HEK293 (cell line): ENCODE measurements around the gene LMAN2L.

Experiments used
- CTCF ChIA-PET: fragments of 350-600 bp; formaldehyde crosslinking; extraction: SDS; loops from one replicate; lab custom pipeline; 2021; ENCODE audit warnings: antibody characterized with exemption; lab: Yijun Ruan, JAX
- POLR2A ChIA-PET: fragments of 300-600 bp; formaldehyde crosslinking; extraction: SDS; loops from one replicate; lab custom pipeline; 2020; ENCODE audit warnings: antibody characterized with exemption, inconsistent platforms; lab: Yijun Ruan, JAX
- H3K27ac ChIP-seq: fragments of 200-500 bp; sonication (Bioruptor generic); 2 replicates; pipeline ENCODE4 v1.5.1; 2014; ENCODE audit warnings: low read depth, low read length, control low read depth, inconsistent platforms; ENCODE audit errors: extremely low read depth
- H3K36me3 ChIP-seq, 2 experiments: fragments of 200-500 bp in 1 of 2; sonication (Bioruptor generic) in 1 of 2; 1 replicate in 1 of 2; 2 replicates in 1 of 2; pipeline ENCODE4 v1.5.1; 2014 to 2017; ENCODE audit warnings: inconsistent platforms in 2 of 2, low read length in 2 of 2; ENCODE audit not compliant: control insufficient read depth in 2 of 2, insufficient read depth in 1 of 2
- H3K4me1 ChIP-seq: fragments of 200-500 bp; sonication (Bioruptor generic); 2 replicates; pipeline ENCODE4 v1.5.1; 2014; ENCODE audit warnings: mild to moderate bottlenecking, low read length, inconsistent platforms; ENCODE audit not compliant: control insufficient read depth, insufficient read depth
- H3K4me3 ChIP-seq: 2 replicates; pipeline ENCODE4 v1.5.1; 2011; ENCODE audit warnings: low read depth, mild to moderate bottlenecking, control low read depth, low read length, moderate library complexity
- H3K9me3 ChIP-seq: fragments of 200-500 bp; sonication (Bioruptor generic); 2 replicates; pipeline ENCODE4 v1.5.1; 2014; ENCODE audit warnings: low read depth, low read length, inconsistent platforms; ENCODE audit not compliant: control insufficient read depth, insufficient read depth
- PRDM10 ChIP-seq: fragments of 450-650 bp; formaldehyde crosslinking; IDR thresholded peaks from 2 replicates; pipeline ENCODE4 v1.5.1; 2016; ENCODE audit warnings: missing biosample characterization, missing genetic modification characterization
- SCRT1 ChIP-seq: fragments of 450-650 bp; formaldehyde crosslinking; IDR thresholded peaks from 2 replicates; pipeline ENCODE4 v1.5.1; 2016; ENCODE audit warnings: missing biosample characterization, missing genetic modification characterization, borderline replicate concordance
- TCF7L2 ChIP-seq: IDR thresholded peaks from 2 replicates; pipeline ENCODE4 v1.6.1; 2011; ENCODE audit warnings: low read depth, mild to moderate bottlenecking, inconsistent platforms, low read length, moderate library complexity, borderline replicate concordance
- YY2 ChIP-seq: fragments of 450-650 bp; formaldehyde crosslinking; IDR thresholded peaks from 2 replicates; pipeline ENCODE4 v1.5.1; 2016; ENCODE audit warnings: missing biosample characterization, missing genetic modification characterization
- ZBTB17 ChIP-seq: fragments of 450-650 bp; formaldehyde crosslinking; IDR thresholded peaks from 2 replicates; pipeline ENCODE4 v1.5.1; 2016; ENCODE audit warnings: missing biosample characterization, missing genetic modification characterization
- ZFP37 ChIP-seq: fragments of 450-650 bp; formaldehyde crosslinking; IDR thresholded peaks from 2 replicates; pipeline ENCODE4 v1.5.1; 2016; ENCODE audit warnings: missing biosample characterization, missing genetic modification characterization
- ZFP69B ChIP-seq: fragments of 450-650 bp; formaldehyde crosslinking; IDR thresholded peaks from 2 replicates; pipeline ENCODE4 v1.5.1; 2016; ENCODE audit warnings: missing biosample characterization, missing genetic modification characterization
- ZNF121 ChIP-seq: fragments of 450-650 bp; formaldehyde crosslinking; IDR thresholded peaks from 2 replicates; pipeline ENCODE4 v1.5.1; 2016; ENCODE audit warnings: missing biosample characterization, missing genetic modification characterization
- ZNF157 ChIP-seq: fragments of 450-650 bp; formaldehyde crosslinking; IDR thresholded peaks from 2 replicates; pipeline ENCODE4 v1.5.1; 2016; ENCODE audit warnings: missing biosample characterization, missing genetic modification characterization
- ZNF19 ChIP-seq: fragments of 450-650 bp; formaldehyde crosslinking; IDR thresholded peaks from 2 replicates; pipeline ENCODE4; 2016; ENCODE audit warnings: missing biosample characterization, missing genetic modification characterization, low read depth
- ZNF221 ChIP-seq: fragments of 450-650 bp; formaldehyde crosslinking; IDR thresholded peaks from 2 replicates; pipeline ENCODE4 v1.5.1; 2017; ENCODE audit warnings: missing biosample characterization, missing genetic modification characterization, borderline replicate concordance
- ZNF23 ChIP-seq: fragments of 450-650 bp; formaldehyde crosslinking; IDR thresholded peaks from 2 replicates; pipeline ENCODE4 v1.5.1; 2016; ENCODE audit warnings: missing biosample characterization, missing genetic modification characterization, borderline replicate concordance
- ZNF350 ChIP-seq: fragments of 450-650 bp; formaldehyde crosslinking; IDR thresholded peaks from 2 replicates; pipeline ENCODE4 v1.5.0; 2017; ENCODE audit warnings: missing biosample characterization, mild to moderate bottlenecking, missing genetic modification characterization
- ZNF366 ChIP-seq: fragments of 450-650 bp; formaldehyde crosslinking; conservative IDR thresholded peaks from 2 replicates; pipeline ENCODE4 v1.5.1; 2016; ENCODE audit warnings: missing biosample characterization, missing genetic modification characterization
- ZNF391 ChIP-seq: fragments of 450-650 bp; formaldehyde crosslinking; IDR thresholded peaks from 2 replicates; pipeline ENCODE4 v1.5.1; 2016; ENCODE audit warnings: low read depth, missing biosample characterization, missing genetic modification characterization, borderline replicate concordance
- ZNF473 ChIP-seq: fragments of 450-650 bp; formaldehyde crosslinking; IDR thresholded peaks from 2 replicates; pipeline ENCODE4 v1.5.1; 2017; ENCODE audit warnings: missing biosample characterization, missing genetic modification characterization
- ZNF626 ChIP-seq: fragments of 450-650 bp; sonication (Bioruptor Pico); formaldehyde crosslinking; IDR thresholded peaks from 2 replicates; pipeline ENCODE4 v1.5.1; 2018; ENCODE audit warnings: missing biosample characterization, missing genetic modification characterization, inconsistent platforms
- TF ChIP-seq, protein P1 (sequence below): fragments of 450-650 bp; formaldehyde crosslinking; IDR thresholded peaks from 2 replicates; pipeline ENCODE4 v1.5.1; 2016; ENCODE audit warnings: missing biosample characterization, missing genetic modification characterization
- TF ChIP-seq, protein P2 (sequence below): fragments of 450-650 bp; formaldehyde crosslinking; IDR thresholded peaks from 2 replicates; pipeline ENCODE4 v1.5.1; 2017; ENCODE audit warnings: missing biosample characterization, missing genetic modification characterization
- TF ChIP-seq, protein P3 (sequence below): fragments of 450-650 bp; formaldehyde crosslinking; IDR thresholded peaks from 2 replicates; pipeline ENCODE4 v1.5.1; 2017; ENCODE audit warnings: missing biosample characterization, missing genetic modification characterization

LMAN2L gene

DNA sequence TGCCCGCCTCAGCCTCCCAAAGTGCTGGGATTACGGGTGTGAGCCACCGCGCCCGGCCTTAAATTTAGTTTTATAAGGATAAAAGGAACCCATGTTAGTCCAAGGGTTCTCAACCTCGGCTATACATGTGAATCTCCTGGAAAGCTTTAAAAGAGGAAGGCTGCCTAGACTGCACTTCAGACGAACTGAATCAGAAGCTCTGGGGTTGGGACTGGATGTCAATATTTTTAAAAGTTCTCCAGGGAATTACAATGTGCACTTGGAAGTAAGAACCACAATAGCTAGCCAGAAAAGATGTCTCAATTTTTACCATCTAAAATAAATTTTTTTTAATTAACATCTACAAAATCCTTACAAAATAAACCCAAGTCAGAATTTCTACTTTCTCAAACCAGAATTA, 10.1 kb downstream of the LMAN2L start (continued):
- TF ChIP-seq, protein P1, sequence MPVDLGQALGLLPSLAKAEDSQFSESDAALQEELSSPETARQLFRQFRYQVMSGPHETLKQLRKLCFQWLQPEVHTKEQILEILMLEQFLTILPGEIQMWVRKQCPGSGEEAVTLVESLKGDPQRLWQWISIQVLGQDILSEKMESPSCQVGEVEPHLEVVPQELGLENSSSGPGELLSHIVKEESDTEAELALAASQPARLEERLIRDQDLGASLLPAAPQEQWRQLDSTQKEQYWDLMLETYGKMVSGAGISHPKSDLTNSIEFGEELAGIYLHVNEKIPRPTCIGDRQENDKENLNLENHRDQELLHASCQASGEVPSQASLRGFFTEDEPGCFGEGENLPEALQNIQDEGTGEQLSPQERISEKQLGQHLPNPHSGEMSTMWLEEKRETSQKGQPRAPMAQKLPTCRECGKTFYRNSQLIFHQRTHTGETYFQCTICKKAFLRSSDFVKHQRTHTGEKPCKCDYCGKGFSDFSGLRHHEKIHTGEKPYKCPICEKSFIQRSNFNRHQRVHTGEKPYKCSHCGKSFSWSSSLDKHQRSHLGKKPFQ (tag by site-specific recombination): no peak
- TF ChIP-seq ZNF391 (no peak), ZNF350 (tag by site-specific recombination) (no peak), ZNF366 (no peak), PRDM10 (tag by site-specific recombination) (no peak), ZNF121 (tag by site-specific recombination) (no peak)
- TF ChIP-seq, all 188 proteins: peak for 0

- Histone ChIP-seq H3K36me3 (peaks cover 64% of the 10 kb centered on the region in 2 experiments), H3K9me3 (no peaks in the 10 kb centered on the region), H3K4me3 (no peak overlapping the region), H3K4me1 (no peaks in the 10 kb centered on the region), H3K27ac (no peak overlapping the region)
- ChIA-PET POLR2A (no interaction called here), CTCF (interaction anchor here (1.4 kb wide), 1 partner anchor 9 kb away, joined by 4 read pairs; no protein-coding TSS in a partner anchor)
- TF ChIP-seq, protein P2, sequence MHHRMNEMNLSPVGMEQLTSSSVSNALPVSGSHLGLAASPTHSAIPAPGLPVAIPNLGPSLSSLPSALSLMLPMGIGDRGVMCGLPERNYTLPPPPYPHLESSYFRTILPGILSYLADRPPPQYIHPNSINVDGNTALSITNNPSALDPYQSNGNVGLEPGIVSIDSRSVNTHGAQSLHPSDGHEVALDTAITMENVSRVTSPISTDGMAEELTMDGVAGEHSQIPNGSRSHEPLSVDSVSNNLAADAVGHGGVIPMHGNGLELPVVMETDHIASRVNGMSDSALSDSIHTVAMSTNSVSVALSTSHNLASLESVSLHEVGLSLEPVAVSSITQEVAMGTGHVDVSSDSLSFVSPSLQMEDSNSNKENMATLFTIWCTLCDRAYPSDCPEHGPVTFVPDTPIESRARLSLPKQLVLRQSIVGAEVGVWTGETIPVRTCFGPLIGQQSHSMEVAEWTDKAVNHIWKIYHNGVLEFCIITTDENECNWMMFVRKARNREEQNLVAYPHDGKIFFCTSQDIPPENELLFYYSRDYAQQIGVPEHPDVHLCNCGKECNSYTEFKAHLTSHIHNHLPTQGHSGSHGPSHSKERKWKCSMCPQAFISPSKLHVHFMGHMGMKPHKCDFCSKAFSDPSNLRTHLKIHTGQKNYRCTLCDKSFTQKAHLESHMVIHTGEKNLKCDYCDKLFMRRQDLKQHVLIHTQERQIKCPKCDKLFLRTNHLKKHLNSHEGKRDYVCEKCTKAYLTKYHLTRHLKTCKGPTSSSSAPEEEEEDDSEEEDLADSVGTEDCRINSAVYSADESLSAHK (tag by site-specific recombination): no peak
- TF ChIP-seq TCF7L2 (no peak), ZNF157 (tag by site-specific recombination) (no peak), ZFP37 (tag by site-specific recombination) (no peak), ZFP69B (tag by site-specific recombination) (no peak), SCRT1 (tag by site-specific recombination) (no peak), ZNF23 (no peak), ZNF626 (no peak), ZBTB17 (tag by site-specific recombination) (no peak), YY2 (tag by site-specific recombination) (no peak), ZNF473 (tag by site-specific recombination) (no peak), ZNF19 (tag by site-specific recombination) (no peak), ZNF221 (no peak)
- TF ChIP-seq, protein P3, sequence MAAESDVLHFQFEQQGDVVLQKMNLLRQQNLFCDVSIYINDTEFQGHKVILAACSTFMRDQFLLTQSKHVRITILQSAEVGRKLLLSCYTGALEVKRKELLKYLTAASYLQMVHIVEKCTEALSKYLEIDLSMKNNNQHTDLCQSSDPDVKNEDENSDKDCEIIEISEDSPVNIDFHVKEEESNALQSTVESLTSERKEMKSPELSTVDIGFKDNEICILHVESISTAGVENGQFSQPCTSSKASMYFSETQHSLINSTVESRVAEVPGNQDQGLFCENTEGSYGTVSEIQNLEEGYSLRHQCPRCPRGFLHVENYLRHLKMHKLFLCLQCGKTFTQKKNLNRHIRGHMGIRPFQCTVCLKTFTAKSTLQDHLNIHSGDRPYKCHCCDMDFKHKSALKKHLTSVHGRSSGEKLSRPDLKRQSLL (tag by site-specific recombination): no peak
These were observed 12.4 kb downstream of the LMAN2L start for GRCh38 chr2:96727431-96727830.
